ENCODE data around the gene NTM. TPM values are rescaled to one million over a fixed set of nuclear protein-coding genes. Genes with fewer than 3 reads are reported as not detected.

The NTM gene
- total RNA-seq, 1 experiment from 2014 or later = 9.9 TPM

DNA sequence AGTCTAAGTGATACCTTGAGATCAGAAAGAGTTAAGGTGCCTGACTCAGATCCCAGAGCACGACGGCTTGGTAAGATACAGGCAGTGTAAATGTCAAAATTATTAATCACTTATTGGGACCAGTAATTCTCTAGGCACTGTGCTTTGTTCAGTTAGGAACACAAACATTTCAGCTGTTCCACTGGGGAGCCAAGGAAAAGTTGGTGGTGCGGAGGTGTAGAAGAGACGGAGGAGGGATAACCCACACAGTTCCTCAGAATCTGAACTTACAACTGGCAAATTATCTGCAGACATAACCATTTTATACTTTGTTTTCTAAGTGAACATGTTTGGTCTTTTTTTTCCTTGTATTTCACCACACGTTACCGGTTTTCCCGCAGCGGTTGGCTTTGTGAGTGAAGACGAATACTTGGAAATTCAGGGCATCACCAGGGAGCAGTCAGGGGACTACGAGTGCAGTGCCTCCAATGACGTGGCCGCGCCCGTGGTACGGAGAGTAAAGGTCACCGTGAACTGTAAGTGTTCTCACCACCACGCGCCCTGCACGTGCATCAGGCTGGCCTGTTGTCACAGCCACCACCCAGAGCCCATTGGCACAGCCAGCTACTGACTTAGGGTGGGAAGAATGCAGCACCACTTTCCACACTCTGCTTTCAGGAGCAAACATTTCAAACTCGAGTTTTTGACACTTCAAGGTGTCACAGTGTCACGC is 937.0 kb downstream of the NTM start:
- H3K14ac ChIP-seq (ENCODE audit: insufficient read depth, low read length) = no peak overlapping the region
- no peak overlapping the region for H2BK120ac ChIP-seq (ENCODE audit: low read depth, low read length, poor library complexity, severe bottlenecking)
- no peak overlapping the region for H3K4me3 Mint-ChIP-seq
- no peaks in the 10 kb centered on the region for H3K79me2 ChIP-seq (ENCODE audit: insufficient read depth, low read length)
- no peak overlapping the region for H3K27ac Mint-ChIP-seq
- no peak overlapping the region for H3K18ac ChIP-seq (ENCODE audit: insufficient read length, low read depth, low read length)
- no peak overlapping the region for H4K8ac ChIP-seq (replicated peaks; ENCODE audit: insufficient read length, low read depth, low read length)
- H3K23me2 ChIP-seq (ENCODE audit: insufficient read length, low read depth, low read length, poor library complexity, severe bottlenecking) = no peaks in the 10 kb centered on the region
- DNase-seq = no peak
- H4K91ac ChIP-seq (ENCODE audit: insufficient read length, low read depth, low read length) = no peak overlapping the region
- no peak overlapping the region for H2AK5ac ChIP-seq (ENCODE audit: insufficient read length, low read length)
- H3K27ac ChIP-seq (ENCODE audit: insufficient read length, low read depth, low read length) = no peak overlapping the region
- H2BK20ac ChIP-seq (ENCODE audit: low read depth, low read length, poor library complexity, severe bottlenecking) = no peak overlapping the region
- H2AFZ ChIP-seq (ENCODE audit: low read length) = no peak overlapping the region
- H3K9me3 ChIP-seq (ENCODE audit: control insufficient read depth, low read depth, low read length) = no peaks in the 10 kb centered on the region
- no peaks in the 10 kb centered on the region for H3K9me3 Mint-ChIP-seq
- no peak overlapping the region for H2BK15ac ChIP-seq (ENCODE audit: low read depth, low read length)
- H3K79me1 ChIP-seq (ENCODE audit: insufficient read depth, low read depth, low read length, poor library complexity, severe bottlenecking) = no peaks in the 10 kb centered on the region
- H3K27me3 ChIP-seq (ENCODE audit: insufficient read depth, low read length) = no peaks in the 10 kb centered on the region
- H2BK12ac ChIP-seq (ENCODE audit: insufficient read length, low read depth, low read length) = no peak overlapping the region
- no peak overlapping the region for H3K4me2 ChIP-seq (ENCODE audit: insufficient read depth, insufficient read length, low read length)
- no peak overlapping the region for H3K4ac ChIP-seq (ENCODE audit: low read depth, low read length)
- TF ChIP-seq, protein P1, sequence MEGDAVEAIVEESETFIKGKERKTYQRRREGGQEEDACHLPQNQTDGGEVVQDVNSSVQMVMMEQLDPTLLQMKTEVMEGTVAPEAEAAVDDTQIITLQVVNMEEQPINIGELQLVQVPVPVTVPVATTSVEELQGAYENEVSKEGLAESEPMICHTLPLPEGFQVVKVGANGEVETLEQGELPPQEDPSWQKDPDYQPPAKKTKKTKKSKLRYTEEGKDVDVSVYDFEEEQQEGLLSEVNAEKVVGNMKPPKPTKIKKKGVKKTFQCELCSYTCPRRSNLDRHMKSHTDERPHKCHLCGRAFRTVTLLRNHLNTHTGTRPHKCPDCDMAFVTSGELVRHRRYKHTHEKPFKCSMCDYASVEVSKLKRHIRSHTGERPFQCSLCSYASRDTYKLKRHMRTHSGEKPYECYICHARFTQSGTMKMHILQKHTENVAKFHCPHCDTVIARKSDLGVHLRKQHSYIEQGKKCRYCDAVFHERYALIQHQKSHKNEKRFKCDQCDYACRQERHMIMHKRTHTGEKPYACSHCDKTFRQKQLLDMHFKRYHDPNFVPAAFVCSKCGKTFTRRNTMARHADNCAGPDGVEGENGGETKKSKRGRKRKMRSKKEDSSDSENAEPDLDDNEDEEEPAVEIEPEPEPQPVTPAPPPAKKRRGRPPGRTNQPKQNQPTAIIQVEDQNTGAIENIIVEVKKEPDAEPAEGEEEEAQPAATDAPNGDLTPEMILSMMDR (conservative IDR thresholded peaks at IDR 0.05) = no peak
- no peak overlapping the region for H4K5ac ChIP-seq (ENCODE audit: insufficient read length, low read depth, low read length)
- no CpG with 5 or more reads among the region's 21 CpGs for WGBS (ENCODE audit: extremely low coverage, insufficient read length, low lambda C conversion rate)
- no peaks in the 10 kb centered on the region for H4K20me1 ChIP-seq (ENCODE audit: control insufficient read depth, insufficient read depth, insufficient read length)
- no peak overlapping the region for H3K23ac ChIP-seq (ENCODE audit: insufficient read length, low read depth, low read length)
- H3K56ac ChIP-seq (ENCODE audit: insufficient read length, low read depth, low read length) = no peak overlapping the region
- H3K4me1 ChIP-seq (ENCODE audit: insufficient read depth, low read length) = no peaks in the 10 kb centered on the region
- no peak overlapping the region for H3K9ac ChIP-seq (ENCODE audit: extremely low read depth, insufficient read length, low read length)
- H2BK5ac ChIP-seq (ENCODE audit: insufficient read length, low read length) = no peak overlapping the region
- H3T11ph ChIP-seq (ENCODE audit: low read length) = no peak overlapping the region
- H3K27me3 Mint-ChIP-seq (ENCODE audit: low read depth) = no peaks in the 10 kb centered on the region; the same call in 1 of the 2 replicates
- no peaks in the 10 kb centered on the region for H3K36me3 Mint-ChIP-seq (ENCODE audit: insufficient read depth in 1 of 3, low read depth in 3 of 3)
- H3K4me1 Mint-ChIP-seq = peaks cover 4 to 5% of the 10 kb centered on the region in 2 experiments
